Mucosa of gallbladder (tissue), 1 donor: ENCODE measurements around the gene ZNF324. TPM values are rescaled to one million over a fixed set of nuclear protein-coding genes. Genes with fewer than 3 reads are reported as not detected.

Experiments
- total RNA-seq: library from RNA; stranded (reverse); gene quantifications from one replicate; pipeline ENCODE4 v1.2.1, GENCODE V29; 2021
- donor health status: DM: no; HTN: no; CAD: no.

Gene ZNF324
- total RNA-seq, 1 donor from 2014 or later = 16.4 TPM

Other genes starting within 250 kb of the ZNF324 start
- gene ZNF544, start 238.2 kb upstream of the ZNF324 start, total RNA-seq = 30.4 TPM
- gene ZNF8, start 188.1 kb upstream of the ZNF324 start, total RNA-seq = 6.1 TPM
- gene ERVK3-1, start 161.7 kb upstream of the ZNF324 start, total RNA-seq = 32.2 TPM
- 4.7 TPM for gene ZSCAN22, start 140.1 kb upstream of the ZNF324 start, total RNA-seq
- gene A1BG, start 113.6 kb upstream of the ZNF324 start, total RNA-seq = 8.1 TPM
- gene ZNF497, start 104.3 kb upstream of the ZNF324 start, total RNA-seq = 3.5 TPM
- gene ZNF837, start 86.0 kb upstream of the ZNF324 start, total RNA-seq = 2.9 TPM
- gene RPS5, start 79.8 kb upstream of the ZNF324 start, total RNA-seq = 614 TPM
- gene RNF225, start 71.4 kb upstream of the ZNF324 start, total RNA-seq = not detected
- 13.9 TPM for gene ZNF584, start 58.4 kb upstream of the ZNF324 start, total RNA-seq
- gene ZNF132, start 26.9 kb upstream of the ZNF324 start, total RNA-seq = 12.1 TPM
- 7.8 TPM for gene ZNF324B, start 15.5 kb upstream of the ZNF324 start, total RNA-seq
- gene ZNF446, start 9.3 kb downstream of the ZNF324 start, total RNA-seq = 19.4 TPM
- gene SLC27A5, start 44.9 kb downstream of the ZNF324 start, total RNA-seq = 7.9 TPM
- 22.8 TPM for gene ZBTB45, start 52.7 kb downstream of the ZNF324 start, total RNA-seq
- 286 TPM for gene TRIM28, start 77.0 kb downstream of the ZNF324 start, total RNA-seq
- gene CHMP2A, start 88.0 kb downstream of the ZNF324 start, total RNA-seq = 154 TPM
- 64.0 TPM for gene UBE2M, start 91.5 kb downstream of the ZNF324 start, total RNA-seq
- gene MZF1, start 106.3 kb downstream of the ZNF324 start, total RNA-seq = 67.6 TPM